HCT116 (cell line): ENCODE results near the gene SURF6. TPM values are rescaled to one million over a fixed set of nuclear protein-coding genes. Genes with fewer than 3 reads are reported as not detected.

Experiments
- ATAC-seq: fragments of 200-7000 bp; cut with Tn5 transposase; 2 replicates; pipeline ENCODE4 v1.9.1; 2020; ENCODE audit warnings: mild to moderate bottlenecking, moderate library complexity
- BruUV-seq: library from RNA; stranded (reverse); fragments of 400-500 nt; replicated peaks from 2 replicates; lab custom pipeline; 2021; lab: Mats Ljungman, UMichigan
- CTCF ChIA-PET: fragments of 300-600 bp; sonication (Branson Sonifier 250); formaldehyde crosslinking; loops from one replicate; lab custom pipeline; 2021; ENCODE audit warnings: antibody characterized with exemption; lab: Charles Lee
- POLR2A ChIA-PET: fragments of 300-600, 350-600 bp; sonication (Branson Sonifier 250); formaldehyde crosslinking; loops from one replicate; lab custom pipeline; 2021; ENCODE audit warnings: antibody characterized with exemption; lab: Charles Lee
- RAD21 ChIA-PET, 2 experiments: fragments of 300-600 bp; sonication (Branson Sonifier 250); formaldehyde crosslinking; loops; one replicate each; lab custom pipeline; 2023; ENCODE audit warnings: low total read pairs in 2 of 2; ENCODE audit not compliant: uncharacterized antibody in 2 of 2, unreplicated experiment in 2 of 2, low non-redundant PET in 1 of 2; lab: Charles Lee
- DNase-seq: peaks from one replicate; pipeline ENCODE4 v3.0.0-alpha.2; 2010; ENCODE audit warnings: low read depth, low spot score
- H2AFZ ChIP-seq: fragments of 200-600 bp; shearing (Covaris generic), sonication (generic); 2 replicates; pipeline ENCODE4 v1.6.1; 2017; ENCODE audit warnings: low read depth, mixed run types, mixed read lengths, antibody characterized with exemption, low read length; ENCODE audit not compliant: poor library complexity, severe bottlenecking
- H3K27ac ChIP-seq: 2 replicates; pipeline ENCODE4 v1.5.1; 2012; ENCODE audit warnings: low read depth, low read length
- H3K27me3 ChIP-seq: fragments of 200-600 bp; sonication (generic); 2 replicates; pipeline ENCODE4 v1.6.1; 2016; ENCODE audit warnings: mixed run types, low read length, mixed read lengths; ENCODE audit not compliant: insufficient read depth
- H3K36me3 ChIP-seq, 2 experiments: fragments of 200-500 bp in 1 of 2; fragments of 200-600 bp in 1 of 2; sonication (Bioruptor generic) in 1 of 2; sonication (generic) in 1 of 2; 2 replicates each; pipeline versions ENCODE4 v1.5.1 to v1.6.1; 2014 to 2016; ENCODE audit warnings: low read length in 2 of 2, inconsistent platforms in 1 of 2, mixed read lengths in 1 of 2, mixed run types in 1 of 2; ENCODE audit not compliant: insufficient read depth in 2 of 2, control insufficient read depth in 1 of 2
- H3K4me1 ChIP-seq, 2 experiments: fragments of 200-600 bp in 1 of 2; sonication (generic) in 1 of 2; 2 replicates each; pipeline versions ENCODE4 v1.5.1 to v1.6.1; 2012 to 2017; ENCODE audit warnings: low read length in 2 of 2, inconsistent platforms in 1 of 2, mild to moderate bottlenecking in 1 of 2, mixed read lengths in 1 of 2, mixed run types in 1 of 2, moderate library complexity in 1 of 2; ENCODE audit not compliant: insufficient read depth in 2 of 2, control insufficient read depth in 1 of 2
- H3K4me2 ChIP-seq: fragments of 200-600 bp; sonication (generic); 2 replicates; pipeline ENCODE4 v1.6.1; 2017; ENCODE audit warnings: mixed run types, low read length, mixed read lengths
- H3K4me3 ChIP-seq, 2 experiments: fragments of 200-600 bp in 1 of 2; sonication (generic) in 1 of 2; replicated peaks in 1 of 2; 2 replicates each; pipeline ENCODE4 v1.5.1; 2011 to 2016; ENCODE audit warnings: low read length in 2 of 2, control low read depth in 1 of 2, low read depth in 1 of 2, mild to moderate bottlenecking in 1 of 2, mixed read lengths in 1 of 2, mixed run types in 1 of 2
- H3K79me2 ChIP-seq: fragments of 200-600 bp; sonication (generic); 2 replicates; pipeline ENCODE4 v1.6.1; 2017; ENCODE audit warnings: mild to moderate bottlenecking, mixed run types, low read length, moderate library complexity, mixed read lengths; ENCODE audit not compliant: insufficient read depth
- H3K9ac ChIP-seq: fragments of 200-600 bp; sonication (generic); 2 replicates; pipeline ENCODE4 v1.6.1; 2016; ENCODE audit warnings: low read length, mixed read lengths
- H3K9me2 ChIP-seq: fragments of 200-600 bp; sonication (generic), shearing (Covaris generic); 2 replicates; pipeline ENCODE4 v1.6.1; 2017; ENCODE audit warnings: mixed run types, mild to moderate bottlenecking, moderate library complexity; ENCODE audit not compliant: insufficient read depth
- H3K9me3 ChIP-seq, 2 experiments: fragments of 200-500 bp in 1 of 2; fragments of 200-600 bp in 1 of 2; sonication (Bioruptor generic) in 1 of 2; sonication (generic) in 1 of 2; 2 replicates each; pipeline ENCODE4 v1.6.1; 2014 to 2017; ENCODE audit warnings: low read length in 2 of 2, mixed read lengths in 2 of 2, inconsistent platforms in 1 of 2, low read depth in 1 of 2, mild to moderate bottlenecking in 1 of 2, mixed run types in 1 of 2, moderate library complexity in 1 of 2; ENCODE audit not compliant: control insufficient read depth in 1 of 2, insufficient read depth in 1 of 2
- H4K20me1 ChIP-seq: fragments of 200-600 bp; sonication (generic), shearing (Covaris generic); 2 replicates; pipeline ENCODE4 v1.6.1; 2017; ENCODE audit warnings: mixed run types, mild to moderate bottlenecking, moderate library complexity; ENCODE audit not compliant: insufficient read depth
- CBX3 ChIP-seq: IDR thresholded peaks from 2 replicates; pipeline ENCODE4 v1.6.1; 2012; ENCODE audit warnings: low read depth
- CEBPB ChIP-seq: IDR thresholded peaks from 2 replicates; pipeline ENCODE4 v1.6.1; 2012; ENCODE audit warnings: low read depth
- FOSL1 ChIP-seq: IDR thresholded peaks from 2 replicates; pipeline ENCODE4 v1.6.1; 2012; ENCODE audit warnings: low read depth
- JUND ChIP-seq: IDR thresholded peaks from 2 replicates; pipeline ENCODE4 v1.6.1; 2012
- MAX ChIP-seq: IDR thresholded peaks from 2 replicates; pipeline ENCODE4 v1.6.1; 2012
- POLR2A ChIP-seq: IDR thresholded peaks from 2 replicates; pipeline ENCODE4 v1.7.0; 2011; ENCODE audit warnings: borderline replicate concordance; ENCODE audit not compliant: insufficient read depth, insufficient read length; ENCODE audit errors: extremely low read depth
- POLR2AphosphoS5 ChIP-seq: IDR thresholded peaks from 2 replicates; pipeline ENCODE4 v1.6.1; 2011; ENCODE audit warnings: mild to moderate bottlenecking, low read depth, low read length, moderate library complexity
- RAD21 ChIP-seq: IDR thresholded peaks from 2 replicates; pipeline ENCODE4 v1.6.1; 2012; ENCODE audit warnings: low read depth, mild to moderate bottlenecking
- SIN3A ChIP-seq: IDR thresholded peaks from 2 replicates; pipeline ENCODE4 v1.6.1; 2012; ENCODE audit warnings: low read depth
- SP1 ChIP-seq: IDR thresholded peaks from 2 replicates; pipeline ENCODE4 v1.6.1; 2012; ENCODE audit warnings: low read depth
- SRF ChIP-seq: IDR thresholded peaks from 2 replicates; pipeline ENCODE4 v1.6.1; 2012; ENCODE audit warnings: low read depth
- TCF7L2 ChIP-seq: IDR thresholded peaks from 2 replicates; pipeline ENCODE4 v1.7.0; 2011; ENCODE audit warnings: borderline replicate concordance, inconsistent platforms; ENCODE audit not compliant: insufficient read depth, insufficient read length; ENCODE audit errors: extremely low read depth
- YY1 ChIP-seq: IDR thresholded peaks from 2 replicates; pipeline ENCODE4 v1.6.1; 2011; ENCODE audit warnings: low read length, low read depth, moderate library complexity, mild to moderate bottlenecking; ENCODE audit not compliant: insufficient replicate concordance; ENCODE audit errors: extremely low read depth
- ZBTB33 ChIP-seq: IDR thresholded peaks from 2 replicates; pipeline ENCODE4 v1.6.1; 2011; ENCODE audit warnings: mild to moderate bottlenecking, low read length, moderate library complexity; ENCODE audit not compliant: insufficient replicate concordance; ENCODE audit errors: extremely low read depth
- ZFX ChIP-seq: fragments of 450-650 bp; IDR thresholded peaks from 2 replicates; pipeline ENCODE4 v1.6.1; 2017
- intact Hi-C: fragments of 100-400 bp; cut with micrococcal nuclease; formaldehyde crosslinking; loops from 2 replicates; pipeline ENCODE4 v1.10.0; 2022
- total RNA-seq: library from RNA; stranded (reverse); gene quantifications from one replicate; pipeline ENCODE4 v1.2.1, GENCODE V29; 2021; ENCODE audit not compliant: unreplicated experiment

SURF6 gene
- total RNA-seq, 1 experiment from 2014 or later = 30.1 TPM

- no peaks in the 10 kb centered on the region for H3K27me3 ChIP-seq
- H4K20me1 ChIP-seq = 0 out of 2 replicates have a peak, but pooled peaks cover 9% of the 10 kb centered on the region
- peak within 1 kb of the TSS; percentile 59 to 95 for H3K4me3 ChIP-seq
- POLR2A ChIA-PET = interaction anchor here (1.7 to 2.7 kb wide), 2 partner anchors 20 to 28 kb away, joined by 7 to 15 read pairs; partner anchors contain the start of genes MED22, RPL7A, SURF1 and SURF2
- peaks cover 21 to 29% of the 10 kb centered on the region in 2 experiments for H3K4me1 ChIP-seq
- peak; percentile 93 for ATAC-seq
- BruUV-seq = no TSS peak
- no peaks in the 10 kb centered on the region for H3K9me3 ChIP-seq
- peak; percentile 90 for DNase-seq
- RAD21 ChIA-PET = no interaction called here
- TF ChIP-seq POLR2A (peak; percentile 76), JUND (no peak), SRF (peak; percentile 45; the same call in 1 of the 2 replicates), CEBPB (no peak), YY1 (peak; percentile 51), POLR2AphosphoS5 (peak; percentile 94), ZFX (peak; percentile 98), SP1 (peak; percentile 87), CBX3 (no peak), TCF7L2 (peak; percentile 95), MAX (peak; percentile 96), ZBTB33 (no peak), FOSL1 (no peak), RAD21 (no peak), SIN3A (peak; percentile 63; the same call in 1 of the 2 replicates)
- TF ChIP-seq, all 23 proteins: peak for 9
- Histone ChIP-seq H3K36me3 (peaks cover 6 to 14% of the 10 kb centered on the region in 2 experiments; a peak in 3 of 4 replicates), H3K9ac (peak within 1 kb of the TSS; percentile 94), H3K9me2 (no peaks in the 10 kb centered on the region), H3K4me2 (peak within 1 kb of the TSS; percentile 76), H2AFZ (no peak within 1 kb of the TSS), H3K79me2 (peaks cover 49% of the 10 kb centered on the region), H3K27ac (peak within 1 kb of the TSS; percentile 91)
- intact Hi-C loops = no loop called here
- CTCF ChIA-PET = no interaction called here
Measured at GRCh38 chr9:133375724-133376654, 40.0 kb upstream of the SURF6 start, which contains the start of the genes STKLD1 and SURF4. Gene STKLD1, plus strand, starts transcription at chr9:133376366. Its CDS starts 108 bp downstream, at chr9:133376474. Gene SURF4, minus strand, starts transcription at chr9:133376060. Its CDS starts 91 bp downstream, at chr9:133375969.
